Transverse colon (tissue), 3 donors: ENCODE results near the gene TMEM212.

Experiments used
- EP300 ChIP-seq: sonication (generic); formaldehyde crosslinking; IDR thresholded peaks from one replicate; pipeline ENCODE4 v1.6.1; 2017; ENCODE audit warnings: antibody characterized with exemption, low read depth
- POLR2A ChIP-seq: fragments of 450-650 bp; IDR thresholded peaks from one replicate; pipeline ENCODE4 v1.6.1; 2016; ENCODE audit warnings: antibody characterized with exemption, mild to moderate bottlenecking, moderate library complexity
- TF ChIP-seq, protein P1 (sequence below), 5 experiments: fragments of 200-600 bp in 3 of 5; fragments of 450-650 bp in 2 of 5; sonication (generic) in 3 of 5; IDR thresholded peaks; 1 replicate in 2 of 5; 2 replicates in 3 of 5; pipeline ENCODE4 v1.5.1; 2016 to 2017; ENCODE audit warnings: antibody characterized with exemption in 5 of 5, inconsistent platforms in 3 of 5, mild to moderate bottlenecking in 2 of 5, moderate library complexity in 1 of 5

GRCh38 chr3:171829841-171830517, 13.2 kb upstream of the TMEM212 start:
- TF ChIP-seq, protein P1, sequence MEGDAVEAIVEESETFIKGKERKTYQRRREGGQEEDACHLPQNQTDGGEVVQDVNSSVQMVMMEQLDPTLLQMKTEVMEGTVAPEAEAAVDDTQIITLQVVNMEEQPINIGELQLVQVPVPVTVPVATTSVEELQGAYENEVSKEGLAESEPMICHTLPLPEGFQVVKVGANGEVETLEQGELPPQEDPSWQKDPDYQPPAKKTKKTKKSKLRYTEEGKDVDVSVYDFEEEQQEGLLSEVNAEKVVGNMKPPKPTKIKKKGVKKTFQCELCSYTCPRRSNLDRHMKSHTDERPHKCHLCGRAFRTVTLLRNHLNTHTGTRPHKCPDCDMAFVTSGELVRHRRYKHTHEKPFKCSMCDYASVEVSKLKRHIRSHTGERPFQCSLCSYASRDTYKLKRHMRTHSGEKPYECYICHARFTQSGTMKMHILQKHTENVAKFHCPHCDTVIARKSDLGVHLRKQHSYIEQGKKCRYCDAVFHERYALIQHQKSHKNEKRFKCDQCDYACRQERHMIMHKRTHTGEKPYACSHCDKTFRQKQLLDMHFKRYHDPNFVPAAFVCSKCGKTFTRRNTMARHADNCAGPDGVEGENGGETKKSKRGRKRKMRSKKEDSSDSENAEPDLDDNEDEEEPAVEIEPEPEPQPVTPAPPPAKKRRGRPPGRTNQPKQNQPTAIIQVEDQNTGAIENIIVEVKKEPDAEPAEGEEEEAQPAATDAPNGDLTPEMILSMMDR (IDR thresholded peaks at IDR 0.05), result peak; percentile 55 to 74 (median 67)
- TF ChIP-seq POLR2A (no peak), EP300 (no peak)
